ENCODE results near the gene COL11A1.
"Not testable (repeated sequence)": the region's sequence is repeated elsewhere in the genome, so short reads cannot be mapped to it uniquely, and the experiment has no call there.

GRCh38 chr1:102826706-102827105 is 281.6 kb downstream of the COL11A1 start:
- not testable (repeated sequence) for TF ChIP-seq CTCF (conservative IDR thresholded peaks at IDR 0.05); ZFX (IDR thresholded peaks at IDR 0.05)
